Vagina (tissue), 2 donors: ENCODE measurements around the gene CIB2. TPM values are rescaled to one million over a fixed set of nuclear protein-coding genes. Genes with fewer than 3 reads are reported as not detected.
A peak's percentile ranks its signal among the peaks of the same experiment; 100 is the strongest.

Experiments
- DNase-seq, 2 donors: peaks; one replicate each; pipeline ENCODE4 v3.0.0-alpha.2; 2017; ENCODE audit errors: extremely low spot score in 2 of 2
- H3K27ac ChIP-seq: fragments of 200-600 bp; sonication (generic); one replicate; pipeline ENCODE4 v1.5.1; 2019
- H3K27me3 ChIP-seq: fragments of 200-600 bp; sonication (generic); one replicate; pipeline ENCODE4 v1.5.1; 2019
- H3K36me3 ChIP-seq, 2 donors: fragments of 200-600 bp; sonication (generic); one replicate each; pipeline ENCODE4 v1.5.1; 2017 to 2019
- H3K4me1 ChIP-seq: fragments of 200-600 bp; sonication (generic); one replicate; pipeline ENCODE4 v1.5.1; 2019
- H3K4me3 ChIP-seq, 2 donors: fragments of 200-600 bp; sonication (generic); 1 replicate in 1 of 2; 2 replicates in 1 of 2; pipeline ENCODE4 v1.5.1; 2016 to 2019
- H3K9me3 ChIP-seq: fragments of 200-600 bp; sonication (generic); one replicate; pipeline ENCODE4 v1.5.1; 2019
- CTCF ChIP-seq, 3 experiments: fragments of 450-650 bp in 2 of 3; fragments of 200-600 bp in 1 of 3; sonication (generic) in 1 of 3; IDR thresholded peaks; one replicate each; pipeline ENCODE4 v1.5.1; 2017 to 2019; ENCODE audit warnings: antibody characterized with exemption in 3 of 3, mild to moderate bottlenecking in 2 of 3, moderate library complexity in 2 of 3
- POLR2A ChIP-seq, 2 donors: fragments of 450-650 bp; IDR thresholded peaks; one replicate each; pipeline ENCODE4 v1.6.1; 2017; ENCODE audit warnings: antibody characterized with exemption in 2 of 2, mild to moderate bottlenecking in 2 of 2, moderate library complexity in 2 of 2
- POLR2AphosphoS5 ChIP-seq, 2 donors: sonication (generic); formaldehyde crosslinking; IDR thresholded peaks; one replicate each; pipeline ENCODE4 v1.9.0; 2017; ENCODE audit warnings: antibody characterized with exemption in 2 of 2, mild to moderate bottlenecking in 2 of 2, low read depth in 1 of 2; ENCODE audit not compliant: insufficient read depth in 1 of 2
- intact Hi-C: fragments of 100-400 bp; cut with DNase I; formaldehyde crosslinking; loops from one replicate; pipeline ENCODE4 v1.15.1; 2023
- total RNA-seq: library from RNA; depleted of rRNA; stranded (reverse); fragments of >200 nt; gene quantifications from one replicate; pipeline ENCODE4 v1.2.3, GENCODE V29; 2016

The CIB2 gene
- total RNA-seq, 1 donor from 2014 or later = 13.0 TPM

- H3K27ac ChIP-seq = no peak overlapping the region
- H3K27me3 ChIP-seq = no peaks in the 10 kb centered on the region
- H3K9me3 ChIP-seq = no peaks in the 10 kb centered on the region
- TF ChIP-seq POLR2AphosphoS5 (IDR thresholded peaks at IDR 0.05; ENCODE audit: insufficient read depth in 1 of 2, low read depth in 1 of 2) (no peak), CTCF (IDR thresholded peaks at IDR 0.05) (no peak), POLR2A (IDR thresholded peaks at IDR 0.05) (no peak)
- no peaks in the 10 kb centered on the region for H3K36me3 ChIP-seq
- no peak overlapping the region for H3K4me3 ChIP-seq
- intact Hi-C loops = no loop called here
- no peak for DNase-seq
- no peaks in the 10 kb centered on the region for H3K4me1 ChIP-seq
Measured at GRCh38 chr15:78105476-78106241, 25.6 kb downstream of the CIB2 start.

DNA sequence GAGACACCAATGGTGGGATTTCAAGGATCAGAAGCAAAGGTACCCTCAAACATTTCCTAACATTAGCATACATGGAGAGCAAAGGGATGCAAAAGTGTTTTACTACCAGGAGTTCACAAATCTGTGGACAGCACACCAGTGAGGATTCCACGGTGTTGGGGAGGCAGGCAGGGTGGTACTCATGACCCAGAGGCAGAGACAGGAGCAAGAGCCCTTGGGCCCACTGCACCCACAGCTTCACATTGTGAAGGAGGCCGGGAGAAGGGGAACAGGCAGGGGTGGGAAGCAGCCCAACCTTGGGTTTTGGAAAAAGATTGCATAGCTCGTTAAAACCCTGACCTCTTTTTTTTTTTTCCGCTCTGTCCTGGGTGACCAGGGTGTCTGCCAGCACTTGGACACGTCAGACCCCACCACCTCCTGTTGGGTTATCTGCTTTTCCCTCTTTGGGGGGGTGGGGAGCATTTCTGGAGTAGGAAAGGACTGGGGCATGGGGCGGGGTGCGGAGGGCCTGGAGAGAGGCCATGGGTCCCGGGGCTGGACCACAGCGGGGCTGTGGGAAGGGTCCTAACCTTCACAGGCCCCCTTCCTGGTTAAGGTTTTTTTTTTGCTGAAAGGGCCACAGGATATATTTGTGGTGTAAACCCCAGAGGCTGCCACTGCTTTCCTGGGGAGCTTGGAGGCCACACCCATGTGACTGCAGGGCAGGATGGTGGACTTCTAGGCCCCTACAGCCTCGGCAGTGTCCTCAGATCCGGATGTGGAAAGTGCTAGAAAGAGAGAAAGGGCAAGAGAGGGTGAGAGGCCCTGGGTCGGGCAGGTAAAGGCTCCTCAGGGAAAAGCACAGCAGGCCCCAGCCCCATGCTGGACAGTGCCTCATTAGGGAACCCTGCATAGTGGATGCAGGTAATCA, 26.4 kb downstream of the CIB2 start:
- Histone ChIP-seq H3K27ac (no peak overlapping the region), H3K4me1 (no peaks in the 10 kb centered on the region), H3K4me3 (no peak overlapping the region), H3K9me3 (no peaks in the 10 kb centered on the region), H3K27me3 (no peaks in the 10 kb centered on the region), H3K36me3 (no peaks in the 10 kb centered on the region)
- DNase-seq = no peak
- TF ChIP-seq POLR2AphosphoS5 (IDR thresholded peaks at IDR 0.05; ENCODE audit: insufficient read depth in 1 of 2, low read depth in 1 of 2) = no peak
- TF ChIP-seq CTCF (IDR thresholded peaks at IDR 0.05) = no peak
- no peak for TF ChIP-seq POLR2A (IDR thresholded peaks at IDR 0.05)
- intact Hi-C loops = no loop called here

DNA sequence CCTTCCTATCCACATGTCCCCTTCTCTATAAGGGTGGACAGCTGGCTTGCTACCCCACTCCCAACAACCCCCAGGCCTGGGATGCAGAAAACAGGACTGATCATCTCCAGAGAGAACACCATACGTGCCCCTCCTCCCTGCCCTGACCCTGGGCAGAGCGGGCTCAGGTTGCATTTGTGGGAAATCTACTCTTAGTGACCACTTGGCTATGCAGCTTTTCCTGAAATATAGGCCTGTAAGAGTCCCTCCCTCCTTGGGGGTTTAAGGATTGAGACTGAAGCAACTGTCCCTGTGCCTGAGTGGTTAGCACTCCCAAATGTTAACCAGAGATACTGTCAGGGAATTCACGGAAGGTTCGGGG, 27.1 kb downstream of the CIB2 start:
- TF ChIP-seq CTCF (IDR thresholded peaks at IDR 0.05) (no peak), POLR2AphosphoS5 (IDR thresholded peaks at IDR 0.05; ENCODE audit: insufficient read depth in 1 of 2, low read depth in 1 of 2) (no peak), POLR2A (IDR thresholded peaks at IDR 0.05) (no peak)
- H3K4me3 ChIP-seq = no peak overlapping the region
- no peak overlapping the region for H3K27ac ChIP-seq
- H3K27me3 ChIP-seq = no peaks in the 10 kb centered on the region
- intact Hi-C loops = no loop called here
- H3K36me3 ChIP-seq = no peaks in the 10 kb centered on the region
- no peaks in the 10 kb centered on the region for H3K4me1 ChIP-seq
- DNase-seq = no peak
- no peaks in the 10 kb centered on the region for H3K9me3 ChIP-seq

GRCh38 chr15:78103406-78104118, 27.7 kb downstream of the CIB2 start:
- peak in 1 of 2 donors; percentile 21 for TF ChIP-seq POLR2AphosphoS5 (IDR thresholded peaks at IDR 0.05; ENCODE audit: insufficient read depth in 1 of 2, low read depth in 1 of 2)
- no peak for TF ChIP-seq CTCF (IDR thresholded peaks at IDR 0.05)
- TF ChIP-seq POLR2A (IDR thresholded peaks at IDR 0.05) = no peak
- H3K4me3 ChIP-seq = no peak overlapping the region
- no peak for DNase-seq
- H3K9me3 ChIP-seq = no peaks in the 10 kb centered on the region
- H3K27ac ChIP-seq = no peak overlapping the region
- intact Hi-C loops = no loop called here
- H3K36me3 ChIP-seq = no peaks in the 10 kb centered on the region
- no peaks in the 10 kb centered on the region for H3K4me1 ChIP-seq
- no peaks in the 10 kb centered on the region for H3K27me3 ChIP-seq
